Right lobe of liver (tissue), 4 donors: Measurements from ENCODE around the gene AASDH.

ENCODE experiments used
- CTCF ChIP-seq, 4 donors: fragments of 200-600 bp in 3 of 4; fragments of 450-650 bp in 1 of 4; IDR thresholded peaks; one replicate each; pipeline versions ENCODE4 v1.5.1 to v1.8.0; 2016 to 2022; ENCODE audit warnings: antibody characterized with exemption in 4 of 4, mild to moderate bottlenecking in 2 of 4
- POLR2A ChIP-seq: fragments of 450-650 bp; IDR thresholded peaks from one replicate; pipeline ENCODE4 v1.6.1; 2017; ENCODE audit warnings: antibody characterized with exemption, mild to moderate bottlenecking
- donor health status: DM: no; HTN: no; CAD: no.
- donor health status: DM: no; HTN: no; CAD: no.
- donor health status: DM: no; HTN: yes; CAD: no.

- TF ChIP-seq CTCF (IDR thresholded peaks at IDR 0.05) (no peak), POLR2A (no peak)
Measured at GRCh38 chr4:56417396-56417795, 30.1 kb upstream of the AASDH start.
